ENCODE measurements around the gene ASCC1. TPM values are rescaled to one million over a fixed set of nuclear protein-coding genes. Genes with fewer than 3 reads are reported as not detected.

ASCC1 gene
- total and polyA plus RNA-seq, 2 of the 4 experiments (the other 2 are of a cell fraction): 15.9 to 21.0 TPM

GRCh38 chr10:72095195-72095594 lies 120.9 kb downstream of the ASCC1 start:
- Histone ChIP-seq H3K9ac (ENCODE audit: low read depth, low read length) (no peak overlapping the region), H3K27ac (ENCODE audit: insufficient read depth, low read length) (no peak overlapping the region), H3K79me1 (ENCODE audit: low read depth in 1 of 2, low read length in 2 of 2) (no peaks in the 10 kb centered on the region), H3K23ac (ENCODE audit: low read depth, low read length) (no peak overlapping the region), H3K9me3 (ENCODE audit: control insufficient read depth, insufficient read depth, low read length) (no peaks in the 10 kb centered on the region), H2BK120ac (ENCODE audit: low read depth, low read length) (no peak overlapping the region), H3K14ac (replicated peaks; ENCODE audit: low read depth, low read length) (no peak overlapping the region), H3K4me1 (ENCODE audit: control insufficient read depth, insufficient read depth, low read length) (peaks cover 11% of the 10 kb centered on the region), H4K20me1 (ENCODE audit: insufficient read depth, low read length) (peaks cover 10% of the 10 kb centered on the region; the same call in 1 of the 2 replicates), H4K91ac (ENCODE audit: insufficient read depth, low read depth, low read length) (no peak overlapping the region), H3K36me3 (ENCODE audit: control insufficient read depth, insufficient read depth, low read length) (0 out of 2 replicates have a peak, but pooled peaks cover 3% of the 10 kb centered on the region), H3K9me1 (ENCODE audit: insufficient read depth, low read length) (peaks cover 3% of the 10 kb centered on the region; the same call in 1 of the 2 replicates), H2AK9ac (replicated peaks; ENCODE audit: low read depth, low read length, poor library complexity) (no peak overlapping the region), H2BK5ac (ENCODE audit: low read depth, low read length, poor library complexity, severe bottlenecking) (no peak overlapping the region), H3K4ac (ENCODE audit: low read depth, low read length) (no peak overlapping the region; the same call in 1 of the 2 replicates), H4K5ac (ENCODE audit: low read depth, low read length) (no peak overlapping the region), H3K18ac (ENCODE audit: low read depth, low read length) (no peak overlapping the region), H3K27me3 (ENCODE audit: control insufficient read depth, insufficient read depth, low read length) (peaks cover 5% of the 10 kb centered on the region), H4K8ac (ENCODE audit: low read depth in 2 of 2, low read length in 2 of 2) (no peak overlapping the region), H2AFZ (replicated peaks; ENCODE audit: low read length, poor library complexity) (no peak overlapping the region), H2AK5ac (ENCODE audit: low read depth, low read length) (0 out of 2 replicates have a peak overlapping the region, but pooled peaks have one; percentile 21), H3K56ac (ENCODE audit: extremely low read depth, insufficient read depth, low read length) (no peak overlapping the region; the same call in 1 of the 2 replicates), H2BK20ac (ENCODE audit: low read depth, low read length) (no peak overlapping the region; the same call in 1 of the 2 replicates), H3K4me3 (ENCODE audit: insufficient read depth, low read depth, low read length) (no peak overlapping the region), H2BK15ac (ENCODE audit: low read depth, low read length) (no peak overlapping the region), H3K4me2 (ENCODE audit: low read depth, low read length) (no peak overlapping the region)
- BruUV-seq (replicated peaks): no TSS peak
- ATAC-seq (ENCODE audit: low read depth) (no peak), DNase-seq (no peak)
- TF ChIP-seq CHD1 (IDR thresholded peaks at IDR 0.05; ENCODE audit: low read depth, low read length) (no peak), RAD21 (IDR thresholded peaks at IDR 0.05; ENCODE audit: low read length) (no peak), MAZ (IDR thresholded peaks at IDR 0.05; ENCODE audit: borderline replicate concordance, low read depth, low read length) (no peak), SMC3 (IDR thresholded peaks at IDR 0.05; ENCODE audit: low read depth, low read length) (no peak), NFE2L2 (IDR thresholded peaks at IDR 0.05; ENCODE audit: low read depth, low read length) (no peak), BHLHE40 (IDR thresholded peaks at IDR 0.05; ENCODE audit: low read depth, low read length) (no peak), POLR2A (IDR thresholded peaks at IDR 0.05; ENCODE audit: low read depth, low read length) (no peak), FOS (IDR thresholded peaks at IDR 0.05; ENCODE audit: low read depth, low read length) (no peak), RFX5 (IDR thresholded peaks at IDR 0.05; ENCODE audit: low read depth, low read length) (no peak), MAFK (IDR thresholded peaks at IDR 0.05; ENCODE audit: low read depth, low read length) (no peak), USF2 (IDR thresholded peaks at IDR 0.05; ENCODE audit: low read depth, low read length) (no peak)
- TF ChIP-seq, protein P1, sequence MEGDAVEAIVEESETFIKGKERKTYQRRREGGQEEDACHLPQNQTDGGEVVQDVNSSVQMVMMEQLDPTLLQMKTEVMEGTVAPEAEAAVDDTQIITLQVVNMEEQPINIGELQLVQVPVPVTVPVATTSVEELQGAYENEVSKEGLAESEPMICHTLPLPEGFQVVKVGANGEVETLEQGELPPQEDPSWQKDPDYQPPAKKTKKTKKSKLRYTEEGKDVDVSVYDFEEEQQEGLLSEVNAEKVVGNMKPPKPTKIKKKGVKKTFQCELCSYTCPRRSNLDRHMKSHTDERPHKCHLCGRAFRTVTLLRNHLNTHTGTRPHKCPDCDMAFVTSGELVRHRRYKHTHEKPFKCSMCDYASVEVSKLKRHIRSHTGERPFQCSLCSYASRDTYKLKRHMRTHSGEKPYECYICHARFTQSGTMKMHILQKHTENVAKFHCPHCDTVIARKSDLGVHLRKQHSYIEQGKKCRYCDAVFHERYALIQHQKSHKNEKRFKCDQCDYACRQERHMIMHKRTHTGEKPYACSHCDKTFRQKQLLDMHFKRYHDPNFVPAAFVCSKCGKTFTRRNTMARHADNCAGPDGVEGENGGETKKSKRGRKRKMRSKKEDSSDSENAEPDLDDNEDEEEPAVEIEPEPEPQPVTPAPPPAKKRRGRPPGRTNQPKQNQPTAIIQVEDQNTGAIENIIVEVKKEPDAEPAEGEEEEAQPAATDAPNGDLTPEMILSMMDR (conservative IDR thresholded peaks at IDR 0.05; ENCODE audit: low read depth, low read length): no peak
- intact Hi-C loops (cut with micrococcal nuclease): no loop called here
- dilution Hi-C loops (cut with HindIII; ENCODE audit: low sequenced_read_pairs, unreplicated experiment): no loop called here
- WGBS, 2 experiments (ENCODE audit: extremely low coverage in 2 of 2, insufficient read length in 1 of 2): 100% methylated on average over 1 of the region's 4 CpGs; no CpG with 5 or more reads in 1 of the 2 experiments
- POLR2A ChIA-PET (ENCODE audit: unreplicated experiment): no interaction called here
- CTCF ChIA-PET: no interaction called here
- in situ Hi-C loops (cut with MboI; ENCODE audit: low sequenced_read_pairs): no loop called here

All from IMR-90 (cell line).